ENCODE measurements around the gene PRKN. TPM values are rescaled to one million over a fixed set of nuclear protein-coding genes. Genes with fewer than 3 reads are reported as not detected.

The PRKN gene
- total RNA-seq, 4 donors from 2014 or later = 4.4 to 669 (median 10.5) TPM

DNA sequence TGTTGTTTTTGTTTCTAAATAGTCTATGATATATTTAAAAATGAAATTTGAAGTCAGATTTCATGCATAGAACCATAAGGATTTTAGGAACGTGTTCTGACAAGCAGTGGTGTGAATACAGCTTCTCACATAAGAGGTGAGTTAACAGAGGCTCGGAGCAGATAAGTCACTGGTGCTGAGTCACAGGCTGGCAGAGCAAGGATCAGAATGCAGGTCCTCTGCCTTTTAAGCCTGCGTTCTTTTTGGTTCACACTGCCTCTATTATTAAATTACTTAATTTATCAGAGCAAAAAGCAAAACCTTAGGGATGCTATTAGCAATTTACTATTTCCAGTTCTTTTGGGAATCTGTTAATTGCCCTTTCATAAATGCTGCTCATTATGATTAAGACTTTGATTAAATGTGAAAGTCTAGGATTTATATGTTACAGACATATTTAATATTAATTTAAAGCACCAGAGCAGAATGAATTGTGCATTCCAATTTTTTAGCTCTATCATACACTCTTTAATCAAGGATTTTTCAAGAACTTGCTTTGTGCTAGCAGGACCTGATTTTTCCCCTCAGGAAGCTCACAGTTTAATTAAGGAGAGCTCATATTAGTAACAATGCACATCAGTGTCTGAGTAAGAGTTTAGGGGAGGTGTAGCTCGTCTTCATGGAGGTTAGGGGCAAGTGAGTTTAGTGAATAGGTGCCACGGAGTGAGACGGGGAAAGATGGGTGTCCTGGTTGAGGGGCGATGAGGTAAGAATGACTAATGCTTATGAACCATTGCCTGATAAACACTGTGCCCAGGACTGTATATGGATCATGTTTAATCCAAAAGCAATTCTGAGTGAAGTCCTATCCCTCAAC lies 1241.0 kb downstream of the PRKN start:
- no peak for TF ChIP-seq POLR2A (IDR thresholded peaks at IDR 0.05)
- H3K27me3 ChIP-seq = no peaks in the 10 kb centered on the region
- H3K4me3 ChIP-seq = no peak overlapping the region
- H3K27ac ChIP-seq = no peak overlapping the region
- no peak for DNase-seq
- no peaks in the 10 kb centered on the region for H3K9me3 ChIP-seq
- no peaks in the 10 kb centered on the region for H3K4me1 ChIP-seq
- no peaks in the 10 kb centered on the region for H3K36me3 ChIP-seq

DNA sequence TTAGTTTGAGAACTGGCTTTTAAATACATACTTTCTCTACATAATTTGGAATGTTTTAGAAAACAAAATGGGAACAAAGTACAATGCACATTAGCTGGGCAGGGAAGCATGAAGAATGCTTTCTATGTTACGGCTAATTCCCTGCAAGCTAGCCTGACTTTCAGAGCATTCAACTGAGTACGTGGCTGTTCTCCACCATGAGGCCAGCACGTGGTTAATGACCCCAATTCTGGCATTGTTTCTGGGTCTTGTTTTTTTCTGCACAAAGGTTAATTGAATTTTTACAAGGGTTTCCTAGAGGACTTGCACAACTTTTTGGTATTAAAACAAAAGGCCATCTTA lies 1245.1 kb downstream of the PRKN start:
- H3K4me3 ChIP-seq = no peak overlapping the region
- no peaks in the 10 kb centered on the region for H3K4me1 ChIP-seq
- no peaks in the 10 kb centered on the region for H3K9me3 ChIP-seq
- DNase-seq = no peak
- TF ChIP-seq, protein P1, sequence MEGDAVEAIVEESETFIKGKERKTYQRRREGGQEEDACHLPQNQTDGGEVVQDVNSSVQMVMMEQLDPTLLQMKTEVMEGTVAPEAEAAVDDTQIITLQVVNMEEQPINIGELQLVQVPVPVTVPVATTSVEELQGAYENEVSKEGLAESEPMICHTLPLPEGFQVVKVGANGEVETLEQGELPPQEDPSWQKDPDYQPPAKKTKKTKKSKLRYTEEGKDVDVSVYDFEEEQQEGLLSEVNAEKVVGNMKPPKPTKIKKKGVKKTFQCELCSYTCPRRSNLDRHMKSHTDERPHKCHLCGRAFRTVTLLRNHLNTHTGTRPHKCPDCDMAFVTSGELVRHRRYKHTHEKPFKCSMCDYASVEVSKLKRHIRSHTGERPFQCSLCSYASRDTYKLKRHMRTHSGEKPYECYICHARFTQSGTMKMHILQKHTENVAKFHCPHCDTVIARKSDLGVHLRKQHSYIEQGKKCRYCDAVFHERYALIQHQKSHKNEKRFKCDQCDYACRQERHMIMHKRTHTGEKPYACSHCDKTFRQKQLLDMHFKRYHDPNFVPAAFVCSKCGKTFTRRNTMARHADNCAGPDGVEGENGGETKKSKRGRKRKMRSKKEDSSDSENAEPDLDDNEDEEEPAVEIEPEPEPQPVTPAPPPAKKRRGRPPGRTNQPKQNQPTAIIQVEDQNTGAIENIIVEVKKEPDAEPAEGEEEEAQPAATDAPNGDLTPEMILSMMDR (IDR thresholded peaks at IDR 0.05) = no peak
- no peak for TF ChIP-seq POLR2A (IDR thresholded peaks at IDR 0.05)
- no peaks in the 10 kb centered on the region for H3K36me3 ChIP-seq
- no peak overlapping the region for H3K27ac ChIP-seq
- no peaks in the 10 kb centered on the region for H3K27me3 ChIP-seq

DNA sequence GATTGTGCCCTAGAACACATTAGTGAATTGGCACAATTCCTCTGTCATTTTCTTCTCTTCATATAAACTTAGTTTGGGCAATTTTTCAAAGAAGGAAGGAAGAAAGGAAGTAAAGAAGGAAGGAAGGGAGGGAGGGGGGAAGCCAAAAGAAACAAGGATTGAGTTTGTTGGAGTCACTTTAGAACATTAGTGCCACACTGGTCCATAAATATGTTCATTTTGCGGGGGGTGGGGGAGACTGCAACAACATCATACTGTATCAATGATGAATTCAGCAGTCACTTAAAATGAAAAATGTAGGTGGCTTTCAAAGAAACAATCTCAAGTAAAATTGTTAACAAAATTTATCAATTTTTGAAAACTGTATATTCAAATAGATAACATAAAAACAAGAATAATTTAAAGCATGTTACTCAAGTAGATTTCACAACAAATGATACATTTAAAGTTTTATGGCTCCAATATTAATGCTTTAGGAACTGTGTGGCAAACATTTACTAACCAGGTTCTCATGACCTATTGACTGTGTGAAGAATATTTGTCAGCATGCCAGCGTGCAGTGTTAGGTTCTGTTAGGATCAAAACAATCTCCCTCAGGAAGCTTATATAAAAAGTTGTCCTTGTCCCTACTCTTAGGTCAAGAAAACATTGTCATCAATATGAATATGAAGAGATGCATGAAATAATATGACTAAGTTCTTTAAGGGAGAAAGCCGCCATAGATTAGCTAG lies 1245.6 kb downstream of the PRKN start:
- DNase-seq = no peak
- no peaks in the 10 kb centered on the region for H3K36me3 ChIP-seq
- H3K9me3 ChIP-seq = no peaks in the 10 kb centered on the region
- H3K27me3 ChIP-seq = no peaks in the 10 kb centered on the region
- H3K4me1 ChIP-seq = no peaks in the 10 kb centered on the region
- no peak overlapping the region for H3K27ac ChIP-seq
- no peak for TF ChIP-seq POLR2A (IDR thresholded peaks at IDR 0.05)
- TF ChIP-seq, protein P1 (IDR thresholded peaks at IDR 0.05) = no peak
- H3K4me3 ChIP-seq = no peak overlapping the region

DNA sequence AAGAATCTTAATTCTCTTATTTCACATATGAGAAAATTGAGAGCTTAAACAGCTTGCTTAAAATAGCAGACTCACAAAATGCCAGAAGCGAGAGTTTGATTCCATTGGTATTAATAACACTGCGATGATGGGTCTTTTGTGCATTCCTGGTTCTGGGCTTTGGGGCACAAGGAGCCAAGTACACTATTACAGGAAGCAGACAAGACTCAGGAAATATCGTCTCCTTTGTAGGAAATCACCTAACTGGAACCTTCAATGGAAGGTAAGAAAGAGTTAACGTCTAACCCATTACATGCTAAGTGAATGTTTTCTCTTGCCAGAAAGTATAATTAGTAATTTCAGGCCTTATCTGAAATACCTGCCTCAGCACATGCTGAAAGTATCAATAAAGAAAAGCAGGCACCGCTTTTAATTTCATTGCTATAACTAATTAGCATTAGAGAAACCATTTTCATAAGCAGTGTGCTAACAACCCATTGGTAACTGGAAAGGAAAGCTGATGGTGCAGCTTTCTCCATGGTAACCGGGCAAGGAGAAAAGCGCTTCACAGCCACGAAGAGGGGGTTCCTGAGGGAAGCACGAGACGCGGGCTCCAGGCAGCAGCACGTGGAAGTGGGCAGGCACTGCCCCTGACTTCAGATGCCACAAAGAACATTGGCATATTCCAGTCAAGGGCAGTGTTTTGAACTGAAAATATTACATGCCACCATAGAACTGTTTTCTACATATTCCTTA lies 1247.0 kb downstream of the PRKN start:
- Histone ChIP-seq H3K4me3 (no peak overlapping the region), H3K9me3 (no peaks in the 10 kb centered on the region), H3K36me3 (no peaks in the 10 kb centered on the region), H3K27me3 (no peaks in the 10 kb centered on the region), H3K4me1 (no peaks in the 10 kb centered on the region), H3K27ac (no peak overlapping the region)
- no peak for TF ChIP-seq POLR2A (IDR thresholded peaks at IDR 0.05)
- TF ChIP-seq, protein P1 (IDR thresholded peaks at IDR 0.05) = no peak
- no peak for DNase-seq

DNA sequence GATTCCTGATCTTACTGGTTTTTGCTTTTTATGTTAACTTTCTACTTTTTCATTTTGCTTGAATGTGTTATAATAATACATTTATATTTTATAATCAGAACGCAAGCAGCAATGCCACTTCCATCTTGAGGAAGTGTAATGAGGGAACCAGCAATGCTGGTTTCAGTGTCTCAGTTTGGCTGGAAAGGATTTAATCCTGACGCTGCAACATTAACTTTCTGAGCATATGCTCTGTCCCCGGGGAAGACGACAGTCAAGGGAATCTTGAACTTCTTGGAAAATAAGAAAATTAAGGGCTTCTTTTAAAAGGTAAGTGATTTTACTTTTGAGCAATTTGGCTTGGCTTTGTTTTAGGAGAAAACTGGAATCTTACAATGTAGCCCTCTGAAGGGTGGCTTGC lies 1248.2 kb downstream of the PRKN start:
- no peak for DNase-seq
- no peaks in the 10 kb centered on the region for H3K36me3 ChIP-seq
- H3K4me3 ChIP-seq = no peak overlapping the region
- no peaks in the 10 kb centered on the region for H3K27me3 ChIP-seq
- H3K27ac ChIP-seq = no peak overlapping the region
- no peaks in the 10 kb centered on the region for H3K9me3 ChIP-seq
- TF ChIP-seq POLR2A (IDR thresholded peaks at IDR 0.05) = no peak
- TF ChIP-seq, protein P1 (IDR thresholded peaks at IDR 0.05) = no peak
- H3K4me1 ChIP-seq = no peaks in the 10 kb centered on the region
